Mesothelial cell of epicardium (in vitro differentiated cells): ENCODE data around the gene RNF11. TPM values are rescaled to one million over a fixed set of nuclear protein-coding genes. Genes with fewer than 3 reads are reported as not detected.

Experiments
- DNase-seq, 2 experiments: peaks; one replicate each; pipeline ENCODE4 v3.0.0; 2021; ENCODE audit warnings: low spot score in 2 of 2; ENCODE audit not compliant: unreplicated experiment in 2 of 2
- H3K27ac Mint-ChIP-seq: 2 replicates; pipeline ENCODE4 v1.8.0; 2021; ENCODE audit warnings: mixed read lengths
- H3K27me3 Mint-ChIP-seq: 2 replicates; pipeline ENCODE4 v1.8.0; 2021; ENCODE audit warnings: low read depth, mixed read lengths
- H3K36me3 Mint-ChIP-seq: 2 replicates; pipeline ENCODE4 v1.8.0; 2021; ENCODE audit warnings: mixed read lengths
- H3K4me1 Mint-ChIP-seq: 2 replicates; pipeline ENCODE4 v1.8.0; 2021; ENCODE audit warnings: mixed read lengths
- H3K4me3 Mint-ChIP-seq: 2 replicates; pipeline ENCODE4 v1.8.0; 2021; ENCODE audit warnings: mild to moderate bottlenecking, moderate library complexity, mixed read lengths
- H3K9me3 Mint-ChIP-seq: 2 replicates; pipeline ENCODE4 v1.8.0; 2021; ENCODE audit warnings: mixed read lengths
- CTCF ChIP-seq: fragments of 200-600 bp; sonication (generic); IDR thresholded peaks from one replicate; pipeline ENCODE4 v1.5.0; 2021; ENCODE audit warnings: antibody characterized with exemption; ENCODE audit not compliant: unreplicated experiment
- total RNA-seq: library from RNA; stranded (reverse); gene quantifications from 3 replicates; pipeline ENCODE4 v1.2.1, GENCODE V29; 2021

Gene RNF11
- total RNA-seq, 1 donor from 2014 or later: 76.7 TPM

- Mint-ChIP-seq H3K4me1 (peaks cover 13% of the 10 kb centered on the region), H3K4me3 (no peak overlapping the region), H3K9me3 (no peaks in the 10 kb centered on the region), H3K27me3 (no peaks in the 10 kb centered on the region), H3K27ac (no peak overlapping the region), H3K36me3 (peaks cover 3% of the 10 kb centered on the region)
- TF ChIP-seq CTCF: no peak
- peak in 1 of 2 experiments; percentile 25 for DNase-seq
Measured at GRCh38 chr1:51294566-51295184, 58.6 kb downstream of the RNF11 start.

- peak overlapping the region; percentile 30 for H3K27ac Mint-ChIP-seq
- no peak for TF ChIP-seq CTCF
- H3K4me1 Mint-ChIP-seq: peaks cover 13% of the 10 kb centered on the region
- no peaks in the 10 kb centered on the region for H3K9me3 Mint-ChIP-seq
- H3K27me3 Mint-ChIP-seq: no peaks in the 10 kb centered on the region
- no peak overlapping the region for H3K4me3 Mint-ChIP-seq
- DNase-seq: peak in 1 of 2 experiments; percentile 34
- H3K36me3 Mint-ChIP-seq: no peaks in the 10 kb centered on the region
Measured at GRCh38 chr1:51295926-51296325, 59.9 kb downstream of the RNF11 start.

DNA sequence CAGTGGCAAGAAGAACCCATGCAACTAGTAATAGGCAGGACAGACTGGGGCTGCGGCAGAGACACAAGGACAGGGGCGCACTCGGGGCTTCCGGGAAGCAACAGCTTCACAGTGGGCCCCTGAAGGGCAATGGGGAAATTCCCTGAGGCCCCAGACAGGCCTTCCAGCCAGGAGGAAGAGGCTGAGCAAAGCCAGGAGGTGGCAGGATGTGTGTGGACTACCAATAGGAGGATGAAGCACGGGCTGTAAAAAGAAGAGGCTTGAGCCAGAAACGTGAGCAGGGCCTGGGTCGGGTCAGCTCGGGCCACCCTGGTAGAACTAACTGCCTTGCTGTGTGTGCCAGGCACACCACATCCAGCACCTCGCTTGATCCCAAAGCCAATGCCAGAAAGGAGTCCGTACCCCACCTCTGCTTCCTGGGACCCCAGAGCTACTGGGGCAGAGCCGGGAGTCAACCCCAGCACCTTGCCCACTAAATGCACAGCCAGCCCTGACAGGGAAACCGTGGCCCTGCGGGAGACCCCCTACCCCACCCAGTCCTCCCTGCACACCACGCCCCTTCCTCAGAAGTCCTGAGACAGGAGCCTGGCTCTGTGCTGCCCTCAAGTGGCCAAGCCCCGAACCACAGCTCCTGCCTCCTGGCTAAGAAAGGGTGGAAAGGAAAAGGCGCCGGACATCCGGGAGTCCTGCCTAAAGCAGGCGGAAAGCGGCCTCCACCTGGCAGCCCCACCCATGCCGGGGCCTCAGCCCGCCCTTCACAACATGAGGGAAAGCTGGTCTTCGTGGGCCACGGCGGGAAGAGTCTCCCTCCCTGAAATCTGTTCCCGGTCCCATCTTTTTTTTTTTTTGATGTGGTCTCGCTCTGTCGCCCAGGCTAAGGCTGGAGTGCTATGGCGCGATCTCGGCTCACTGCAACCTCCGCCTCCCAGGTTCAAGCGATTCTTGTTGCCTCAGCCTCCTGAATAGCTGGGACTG lies 60.6 kb downstream of the RNF11 start:
- Mint-ChIP-seq H3K27ac (no peak overlapping the region), H3K9me3 (no peaks in the 10 kb centered on the region), H3K4me1 (peaks cover 13% of the 10 kb centered on the region), H3K27me3 (no peaks in the 10 kb centered on the region), H3K4me3 (peak overlapping the region; percentile 28), H3K36me3 (no peaks in the 10 kb centered on the region)
- peak; percentile 59 to 93 for DNase-seq
- peak; percentile 82 for TF ChIP-seq CTCF

DNA sequence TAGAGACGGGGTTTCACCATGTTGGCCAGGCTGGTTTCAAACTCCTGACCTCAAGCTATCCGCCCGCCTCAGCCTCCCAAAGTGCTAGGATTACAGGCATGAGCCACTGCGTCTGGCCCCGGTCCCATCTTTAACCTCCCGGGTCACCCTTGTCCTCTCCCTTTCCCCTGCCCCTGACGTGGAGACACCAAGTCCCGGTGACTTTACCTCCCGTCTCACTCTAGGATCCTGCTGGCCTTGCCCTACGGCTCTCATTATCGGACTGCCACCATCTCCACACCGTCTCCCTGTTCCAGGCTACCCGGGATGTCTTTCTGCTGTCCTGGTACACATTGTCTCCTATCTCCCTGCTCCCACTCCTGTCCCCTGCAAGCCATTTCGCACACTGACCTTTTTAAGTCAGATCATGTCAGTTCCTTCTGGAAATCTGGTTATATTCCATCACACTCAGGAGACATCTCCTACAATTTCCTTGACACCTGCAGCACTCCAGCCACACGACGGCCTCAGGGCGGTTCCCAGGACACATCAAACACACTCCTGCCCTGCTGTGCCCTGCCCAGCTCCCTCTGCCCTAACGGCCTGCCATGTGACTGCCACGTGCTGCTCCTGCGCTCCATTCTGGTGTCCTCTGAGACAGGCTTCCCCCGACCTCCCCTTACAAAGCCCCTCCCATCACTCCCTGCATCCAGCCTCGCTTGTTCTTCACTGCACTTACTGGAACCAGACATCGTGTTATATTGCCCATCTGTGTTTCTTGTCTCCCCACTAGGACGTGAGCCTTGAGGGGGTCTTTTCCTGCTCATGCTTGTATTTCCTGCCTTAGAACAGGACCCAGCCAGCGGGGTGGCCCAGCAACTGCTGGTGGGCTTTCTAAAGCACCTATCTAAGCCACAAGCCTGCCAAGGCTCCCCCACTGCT lies 61.6 kb downstream of the RNF11 start:
- no peaks in the 10 kb centered on the region for H3K9me3 Mint-ChIP-seq

More for the DNA sequence above, 61.6 kb downstream of the RNF11 start:
- TF ChIP-seq CTCF: no peak
- Mint-ChIP-seq H3K4me3 (peak overlapping the region; percentile 39), H3K4me1 (peaks cover 13% of the 10 kb centered on the region), H3K36me3 (no peaks in the 10 kb centered on the region), H3K27me3 (no peaks in the 10 kb centered on the region), H3K27ac (no peak overlapping the region)
- no peak for DNase-seq
